Activated T-helper 1 cell treated with Interleukin-2 at 50 U/mL for 16 hours (primary cell): ENCODE measurements around the gene SLC16A9.
"Not testable (repeated sequence)": the region's sequence is repeated elsewhere in the genome, so short reads cannot be mapped to it uniquely, and the experiment has no call there.

Source experiments
- DNase-seq: peaks from one replicate; pipeline ENCODE4 v3.0.0-alpha.2; 2020; ENCODE audit warnings: low read depth

SLC16A9 gene

GRCh38 chr10:59709395-59710125 lies at the start of gene SLC16A9:
Gene SLC16A9, minus strand, starts transcription at chr10:59709850. Its CDS starts 25,559 bp downstream, at chr10:59684291.
- no peak for DNase-seq

DNA sequence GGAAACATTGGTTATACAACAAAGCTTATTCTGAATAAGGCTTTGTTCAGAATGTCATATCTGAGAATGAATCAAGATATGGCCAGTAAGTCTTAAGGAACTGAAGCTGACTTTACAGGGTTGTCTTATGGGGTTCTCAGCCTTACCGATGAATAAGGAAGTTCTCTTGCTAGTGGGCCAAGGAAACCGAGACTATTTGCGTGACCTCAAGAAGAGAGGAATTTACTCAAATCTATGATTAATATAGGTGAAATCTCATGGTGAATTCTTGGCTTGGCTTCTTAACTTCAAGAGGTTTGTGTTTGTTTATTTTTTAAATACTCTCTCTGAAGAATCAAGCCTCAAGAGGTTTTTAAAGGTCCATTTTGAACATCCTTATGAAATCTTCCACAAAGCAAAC lies 48.3 kb upstream of the SLC16A9 start:
- no peak for DNase-seq

- no peak for DNase-seq
Measured at GRCh38 chr10:59754951-59755350, 45.3 kb upstream of the SLC16A9 start.

GRCh38 chr10:59753267-59753666 lies 43.6 kb upstream of the SLC16A9 start, which contains the start of gene MRLN:
Gene MRLN, minus strand, starts transcription at chr10:59753455.
- no peak for DNase-seq

- DNase-seq, result no peak
Measured at GRCh38 chr10:59752278-59752940, 42.8 kb upstream of the SLC16A9 start.

DNA sequence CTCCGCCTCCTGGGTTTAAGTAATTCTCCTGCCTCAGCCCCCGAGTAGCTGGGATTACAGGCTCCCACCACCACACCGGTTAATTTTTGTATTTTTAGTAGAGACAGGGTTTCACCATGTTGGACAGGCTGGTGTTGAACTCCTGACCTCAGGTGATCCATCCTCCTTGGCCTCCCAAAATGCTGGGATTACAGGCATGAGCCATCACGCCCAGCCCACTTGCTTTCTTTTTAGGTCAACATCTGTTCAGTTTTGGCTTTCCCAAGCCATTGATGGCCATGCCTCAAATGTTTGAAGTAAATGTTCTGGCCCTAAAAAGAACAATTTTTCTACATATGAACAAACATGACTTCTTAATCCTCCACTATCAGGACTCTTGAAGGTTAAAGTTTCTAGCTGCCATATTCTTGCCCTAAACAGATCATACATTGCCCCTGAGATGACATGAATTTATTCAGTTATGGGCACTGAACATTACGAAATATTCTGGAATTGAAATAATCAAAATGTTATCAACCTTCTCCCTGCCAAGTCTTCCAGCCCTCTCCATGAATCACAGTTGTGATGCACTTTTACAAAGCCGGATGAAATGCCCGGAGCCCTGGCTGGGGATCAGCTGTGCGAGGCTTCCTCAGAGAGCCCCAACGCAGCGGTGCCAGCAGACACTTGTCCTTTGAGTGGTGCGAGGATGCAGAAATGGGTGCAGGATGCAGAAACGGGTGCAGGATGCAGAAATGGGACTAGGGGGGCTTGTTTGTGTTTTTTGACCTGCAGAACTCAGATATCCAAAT lies 40.7 kb upstream of the SLC16A9 start:
- DNase-seq, result no peak

- DNase-seq, result no peak
Measured at GRCh38 chr10:59748834-59749233, 39.2 kb upstream of the SLC16A9 start.

GRCh38 chr10:59745163-59745650 lies 35.6 kb upstream of the SLC16A9 start:
- DNase-seq, result no peak

DNA sequence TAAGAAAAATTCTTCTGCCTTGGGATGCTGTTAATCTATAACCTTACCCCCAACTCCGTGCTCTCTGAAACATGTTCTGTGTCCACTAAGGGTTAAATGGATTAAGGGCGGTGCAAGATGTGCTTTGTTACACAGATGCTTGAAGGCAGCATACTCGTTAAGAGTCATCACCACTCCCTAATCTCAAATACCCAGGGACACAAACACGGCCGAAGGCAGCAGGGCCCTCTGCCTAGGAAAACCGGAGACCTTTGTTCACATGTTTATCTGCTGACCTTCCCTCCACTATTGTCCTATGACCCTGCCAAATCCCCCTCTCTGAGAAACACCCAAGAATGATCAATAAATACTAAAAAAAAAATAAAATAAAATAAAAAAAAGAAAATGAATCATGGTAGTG lies 35.1 kb upstream of the SLC16A9 start:
- not testable (repeated sequence) for DNase-seq

DNA sequence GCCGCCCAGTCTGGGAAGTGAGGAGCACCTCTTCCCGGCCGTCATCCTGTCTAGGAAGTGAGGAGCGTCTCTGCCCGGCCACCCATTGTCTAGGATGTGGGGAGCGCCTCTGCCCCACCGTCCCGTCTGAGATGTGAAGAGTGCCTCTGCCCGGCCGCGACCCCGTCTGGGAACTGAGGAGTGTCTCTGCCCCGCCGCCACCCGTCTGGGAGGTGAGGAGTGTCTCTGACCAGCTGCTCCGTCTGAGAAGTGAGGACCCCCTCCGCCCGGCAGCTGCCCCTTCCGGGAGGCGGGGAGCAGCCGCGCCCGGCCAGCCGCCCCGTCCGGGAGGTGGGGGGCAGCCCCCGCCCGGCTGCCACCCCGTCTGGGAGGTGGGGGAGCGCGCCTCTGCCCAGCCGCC lies 34.5 kb upstream of the SLC16A9 start:
- DNase-seq, result not testable (repeated sequence)

DNA sequence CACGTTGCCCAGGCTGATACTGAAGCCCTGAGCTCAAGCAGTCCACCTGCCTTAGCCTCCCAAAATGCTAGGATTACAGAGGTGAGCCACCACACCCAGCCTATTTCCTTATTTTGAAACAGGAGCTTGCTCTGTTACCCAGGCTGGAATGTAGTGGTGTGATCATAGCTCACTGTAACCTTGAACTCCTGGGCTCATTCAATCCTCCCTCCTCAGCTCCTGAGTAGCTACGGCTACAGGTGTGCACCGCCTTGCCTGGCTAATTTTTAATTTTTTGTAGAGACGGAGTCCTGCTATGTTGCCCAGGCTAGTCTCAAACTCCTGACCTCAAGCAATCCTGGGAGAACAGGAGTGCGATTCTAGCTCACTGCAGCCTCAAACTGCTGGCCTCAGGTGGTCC lies 31.9 kb upstream of the SLC16A9 start:
- no peak for DNase-seq

DNA sequence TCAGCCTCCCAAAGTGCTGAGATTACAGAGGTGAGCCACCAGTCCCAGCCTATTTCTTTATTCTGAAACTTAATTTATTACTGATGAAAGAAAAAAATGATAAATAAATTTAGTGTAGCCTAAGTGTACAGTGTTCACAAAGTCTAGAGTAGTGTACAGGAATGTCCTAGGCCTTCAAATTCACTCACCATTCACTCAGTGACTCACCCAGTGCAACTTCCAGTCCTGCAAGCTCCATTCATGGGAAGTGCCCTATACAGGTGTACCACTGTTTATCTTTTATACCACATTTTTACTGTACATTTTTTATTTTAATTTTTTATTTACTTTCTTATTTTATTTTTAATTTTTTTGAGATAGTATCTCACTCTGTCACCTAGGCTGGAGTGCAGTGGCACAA lies 31.4 kb upstream of the SLC16A9 start:
- no peak for DNase-seq

DNA sequence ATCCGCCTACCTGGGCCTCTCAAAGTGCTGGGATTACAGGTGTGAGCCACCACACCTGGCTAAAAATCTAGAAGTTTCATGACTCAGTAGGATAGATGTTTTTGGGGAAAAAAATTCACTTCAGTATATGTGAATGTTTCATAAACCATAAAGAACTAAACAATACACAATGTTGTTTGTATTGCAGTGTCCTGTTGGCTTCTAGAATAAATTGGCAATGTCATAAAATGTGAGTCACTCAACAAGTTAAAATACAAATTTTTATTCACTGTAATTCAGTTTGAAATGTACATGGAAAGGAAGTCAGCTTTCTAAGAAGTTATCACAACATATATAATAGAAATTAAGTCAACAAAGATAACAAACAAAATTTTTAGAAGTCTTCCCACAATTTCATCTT lies 27.1 kb upstream of the SLC16A9 start:
- no peak for DNase-seq

- DNase-seq, result no peak
Measured at GRCh38 chr10:59735296-59735695, 25.6 kb upstream of the SLC16A9 start.

- DNase-seq, result no peak
Measured at GRCh38 chr10:59734014-59734462, 24.4 kb upstream of the SLC16A9 start.

DNA sequence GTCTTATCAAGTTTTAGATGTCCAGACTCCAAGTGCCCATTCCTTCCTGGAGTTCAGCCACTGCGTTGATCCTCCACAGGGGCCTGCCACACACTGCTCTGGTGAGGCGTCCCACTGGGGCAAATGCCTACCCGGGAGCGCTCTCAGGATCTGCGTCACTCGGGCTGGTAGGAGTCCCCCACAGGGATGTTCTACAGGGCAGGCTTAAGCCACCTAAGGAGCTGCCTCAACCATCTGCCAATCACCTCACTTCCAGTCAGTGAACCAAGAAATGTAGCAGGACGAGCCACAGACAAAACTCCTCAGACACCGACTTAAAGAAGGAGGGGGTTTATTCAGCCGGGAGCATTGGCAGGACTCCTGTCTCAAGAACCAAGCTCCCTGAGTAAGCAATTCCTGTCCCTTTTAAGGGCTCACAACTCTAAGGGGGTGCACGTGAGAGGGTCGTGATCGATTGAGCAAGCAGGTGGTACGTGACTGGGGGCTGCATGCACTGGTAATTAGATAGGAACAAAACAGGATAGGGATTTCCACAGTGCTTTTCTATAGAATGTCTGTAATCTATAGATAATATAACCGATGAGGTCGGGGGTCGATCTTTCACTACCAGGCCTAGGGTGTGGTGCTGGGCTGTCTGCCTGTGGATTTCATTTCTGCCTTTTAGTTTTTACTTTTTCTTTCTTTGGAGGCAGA lies 23.8 kb upstream of the SLC16A9 start:
- not testable (repeated sequence) for DNase-seq

- not testable (repeated sequence) for DNase-seq
Measured at GRCh38 chr10:59732849-59733248, 23.2 kb upstream of the SLC16A9 start.

DNA sequence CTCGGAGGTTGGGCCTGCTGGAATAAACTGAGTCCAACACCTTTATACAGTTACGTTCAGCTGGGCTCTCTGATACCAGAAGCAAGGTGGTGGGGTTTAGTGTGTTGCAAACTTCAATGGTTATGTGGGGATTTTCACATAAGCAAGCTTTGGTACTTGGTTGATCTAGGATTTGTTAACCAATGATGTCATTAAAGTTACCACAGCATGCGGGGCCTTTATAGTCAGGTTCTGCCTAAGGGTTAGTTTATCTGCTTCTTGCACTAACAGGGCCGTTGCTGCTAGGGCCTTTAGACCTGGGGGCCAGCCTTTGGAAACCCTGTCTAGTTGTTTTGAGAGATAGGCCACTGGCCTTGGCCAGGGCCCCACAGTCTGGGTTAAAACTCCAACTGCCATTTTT lies 19.5 kb upstream of the SLC16A9 start:
- not testable (repeated sequence) for DNase-seq

GRCh38 chr10:59724098-59724938 lies 14.7 kb upstream of the SLC16A9 start:
- DNase-seq, result no peak

GRCh38 chr10:59720377-59720776 lies 10.7 kb upstream of the SLC16A9 start:
- DNase-seq, result no peak

GRCh38 chr10:59719374-59719773 lies 9.7 kb upstream of the SLC16A9 start:
- no peak for DNase-seq
